ENCODE results near the gene SIRPB2. TPM values are rescaled to one million over a fixed set of nuclear protein-coding genes. Genes with fewer than 3 reads are reported as not detected.
A peak's percentile ranks its signal among the peaks of the same experiment; 100 is the strongest.

The SIRPB2 gene
- total RNA-seq, 2 donors from 2014 or later: 0.74 to 3.0 TPM

- no peak overlapping the region for H3K4me3 ChIP-seq
- intact Hi-C loops (cut with DNase I): no loop called here
- DNase-seq: no peak
- no peaks in the 10 kb centered on the region for H3K4me1 ChIP-seq
- no peak for TF ChIP-seq CTCF (IDR thresholded peaks at IDR 0.05)
- no peak overlapping the region for H3K9ac ChIP-seq (ENCODE audit: low read depth in 2 of 2, low read length in 2 of 2)
- H3K9me3 ChIP-seq: no peaks in the 10 kb centered on the region
- no peaks in the 10 kb centered on the region for H3K27me3 ChIP-seq
- H3K36me3 ChIP-seq: no peaks in the 10 kb centered on the region
- H3K27ac ChIP-seq: no peak overlapping the region
Observed at GRCh38 chr20:1508574-1508973, 17.4 kb upstream of the SIRPB2 start.

- H3K36me3 ChIP-seq: no peaks in the 10 kb centered on the region
- no peak for TF ChIP-seq CTCF (IDR thresholded peaks at IDR 0.05)
- no peak for DNase-seq
Observed at GRCh38 chr20:1507276-1507675, 16.1 kb upstream of the SIRPB2 start.

GRCh38 chr20:1505871-1506270, 14.7 kb upstream of the SIRPB2 start:
- Histone ChIP-seq H3K27ac (no peak overlapping the region), H3K27me3 (no peaks in the 10 kb centered on the region), H3K4me1 (no peaks in the 10 kb centered on the region), H3K4me3 (no peak overlapping the region), H3K9me3 (no peaks in the 10 kb centered on the region), H3K9ac (ENCODE audit: low read depth in 2 of 2, low read length in 2 of 2) (no peak overlapping the region), H3K36me3 (no peaks in the 10 kb centered on the region)
- TF ChIP-seq CTCF (IDR thresholded peaks at IDR 0.05): no peak
- intact Hi-C loops (cut with DNase I): no loop called here
- no peak for DNase-seq

More at GRCh38 chr20:1507276-1507675, 16.1 kb upstream of the SIRPB2 start:
- Histone ChIP-seq H3K4me1 (no peaks in the 10 kb centered on the region), H3K4me3 (no peak overlapping the region), H3K27me3 (no peaks in the 10 kb centered on the region), H3K9me3 (no peaks in the 10 kb centered on the region), H3K27ac (no peak overlapping the region), H3K9ac (ENCODE audit: low read depth in 2 of 2, low read length in 2 of 2) (no peak overlapping the region)
- intact Hi-C loops (cut with DNase I): no loop called here

GRCh38 chr20:1505361-1505760, 14.1 kb upstream of the SIRPB2 start:
- Histone ChIP-seq H3K27me3 (no peaks in the 10 kb centered on the region), H3K9me3 (no peaks in the 10 kb centered on the region), H3K27ac (no peak overlapping the region), H3K9ac (ENCODE audit: low read depth in 2 of 2, low read length in 2 of 2) (no peak overlapping the region), H3K4me3 (no peak overlapping the region), H3K36me3 (no peaks in the 10 kb centered on the region), H3K4me1 (no peaks in the 10 kb centered on the region)
- intact Hi-C loops (cut with DNase I): no loop called here
- TF ChIP-seq CTCF (IDR thresholded peaks at IDR 0.05): no peak
- DNase-seq: no peak

GRCh38 chr20:1503564-1504227, 12.5 kb upstream of the SIRPB2 start:
- no peak overlapping the region for H3K9ac ChIP-seq (ENCODE audit: low read depth in 2 of 2, low read length in 2 of 2)
- DNase-seq: peak; percentile 81
- H3K4me3 ChIP-seq: no peak overlapping the region
- H3K4me1 ChIP-seq: no peaks in the 10 kb centered on the region
- intact Hi-C loops (cut with DNase I): no loop called here
- no peak overlapping the region for H3K27ac ChIP-seq
- no peaks in the 10 kb centered on the region for H3K27me3 ChIP-seq
- peak; percentile 91 for TF ChIP-seq CTCF (IDR thresholded peaks at IDR 0.05)
- no peaks in the 10 kb centered on the region for H3K36me3 ChIP-seq
- H3K9me3 ChIP-seq: no peaks in the 10 kb centered on the region

Measured in colonic mucosa (tissue), 4 donors.